Liver (tissue), 9 donors: ENCODE results near the gene BLOC1S5. TPM values are rescaled to one million over a fixed set of nuclear protein-coding genes. Genes with fewer than 3 reads are reported as not detected.

Experiments
- DNase-seq: peaks from one replicate; pipeline ENCODE4 v3.0.0-alpha.2; 2017; ENCODE audit warnings: low spot score
- H3K27ac ChIP-seq, 2 donors: one replicate each; pipeline ENCODE4 v1.7.0; 2013; ENCODE audit warnings: inconsistent platforms in 2 of 2, low read length in 2 of 2, control low read depth in 1 of 2, low read depth in 1 of 2, mild to moderate bottlenecking in 1 of 2
- H3K27me3 ChIP-seq, 4 donors: one replicate each; pipeline versions ENCODE4 v1.6.1 to v1.7.0; 2013; ENCODE audit warnings: low read length in 3 of 4, inconsistent platforms in 1 of 4, mild to moderate bottlenecking in 1 of 4, moderate library complexity in 1 of 4; ENCODE audit not compliant: control insufficient read depth in 4 of 4, insufficient read depth in 4 of 4
- H3K36me3 ChIP-seq, 4 donors: one replicate each; pipeline versions ENCODE4 v1.6.1 to v1.7.0; 2013; ENCODE audit warnings: low read length in 3 of 4, mild to moderate bottlenecking in 3 of 4, low read depth in 1 of 4, moderate library complexity in 1 of 4; ENCODE audit not compliant: control insufficient read depth in 4 of 4, insufficient read depth in 3 of 4
- H3K4me1 ChIP-seq, 4 donors: one replicate each; pipeline versions ENCODE4 v1.6.1 to v1.7.0; 2013; ENCODE audit warnings: low read length in 3 of 4, mild to moderate bottlenecking in 3 of 4, moderate library complexity in 1 of 4; ENCODE audit not compliant: control insufficient read depth in 4 of 4, insufficient read depth in 4 of 4
- H3K4me3 ChIP-seq, 3 donors: one replicate each; pipeline versions ENCODE4 v1.6.1 to v1.7.0; 2013; ENCODE audit warnings: low read length in 3 of 3, control low read depth in 1 of 3, low read depth in 1 of 3, mild to moderate bottlenecking in 1 of 3
- H3K9ac ChIP-seq, 2 donors: one replicate each; pipeline ENCODE4 v1.7.0; 2013; ENCODE audit warnings: low read length in 2 of 2, mild to moderate bottlenecking in 2 of 2, moderate library complexity in 2 of 2, control low read depth in 1 of 2, low read depth in 1 of 2
- H3K9me3 ChIP-seq, 4 donors: one replicate each; pipeline versions ENCODE4 v1.6.1 to v1.7.0; 2013; ENCODE audit warnings: low read length in 3 of 4; ENCODE audit not compliant: control insufficient read depth in 4 of 4
- CTCF ChIP-seq: fragments of 150-350 bp; IDR thresholded peaks from 2 replicates; pipeline ENCODE4 v1.5.1; 2017; ENCODE audit warnings: improper control_type of control experiment, low read depth, low read length; ENCODE audit not compliant: missing input control
- EGR1 ChIP-seq, 2 donors: IDR thresholded peaks; 2 replicates each; pipeline ENCODE4 v1.6.1; 2016 to 2018; ENCODE audit warnings: antibody characterized with exemption in 2 of 2, low read depth in 2 of 2
- FOXA2 ChIP-seq: IDR thresholded peaks from 2 replicates; pipeline ENCODE4 v1.6.1; 2016; ENCODE audit warnings: antibody characterized with exemption
- GABPA ChIP-seq, 2 donors: IDR thresholded peaks in 1 of 2; conservative IDR thresholded peaks in 1 of 2; 2 replicates each; pipeline ENCODE4 v1.6.1; 2016; ENCODE audit warnings: antibody characterized with exemption in 2 of 2, mild to moderate bottlenecking in 1 of 2, moderate library complexity in 1 of 2
- HNF4A ChIP-seq, 2 donors: conservative IDR thresholded peaks; 2 replicates each; pipeline ENCODE4 v1.6.1; 2016; ENCODE audit warnings: antibody characterized with exemption in 2 of 2, mild to moderate bottlenecking in 2 of 2
- HNF4G ChIP-seq: IDR thresholded peaks from 2 replicates; pipeline ENCODE4 v1.6.1; 2016; ENCODE audit warnings: antibody characterized with exemption
- NR2F2 ChIP-seq: IDR thresholded peaks from 2 replicates; pipeline ENCODE4 v1.6.1; 2016; ENCODE audit warnings: antibody characterized with exemption
- RAD21 ChIP-seq, 2 donors: IDR thresholded peaks; 2 replicates each; pipeline ENCODE4 v1.6.1; 2016; ENCODE audit warnings: antibody characterized with exemption in 2 of 2, mild to moderate bottlenecking in 2 of 2
- RXRA ChIP-seq, 2 donors: IDR thresholded peaks; 2 replicates each; pipeline ENCODE4 v1.6.1; 2017 to 2018; ENCODE audit warnings: antibody characterized with exemption in 2 of 2, mild to moderate bottlenecking in 1 of 2
- SP1 ChIP-seq: IDR thresholded peaks from 2 replicates; pipeline ENCODE4 v1.6.1; 2018; ENCODE audit warnings: antibody characterized with exemption, mild to moderate bottlenecking
- TAF1 ChIP-seq: conservative IDR thresholded peaks from 2 replicates; pipeline ENCODE4 v1.6.1; 2016; ENCODE audit warnings: antibody characterized with exemption, mild to moderate bottlenecking
- YY1 ChIP-seq: IDR thresholded peaks from 2 replicates; pipeline ENCODE4 v1.6.1; 2016; ENCODE audit warnings: antibody characterized with exemption, mild to moderate bottlenecking
- WGBS: extraction: QIAGEN DNeasy Blood & Tissue Kit; methylation state at CpG from one replicate; pipeline ENCODE4 v1.1.7; 2013; 5-methylcytosine and 5-hydroxymethylcytosine counted together
- polyA plus RNA-seq, 2 donors: library from polyadenylated mRNA; stranded (reverse) in 1 of 2; unstranded in 1 of 2; fragments of 200-250 nt in 1 of 2; fragments of >200 nt in 1 of 2; fragmentation: Nextera tagmentation in 1 of 2; extraction: Ambion mirVana in 1 of 2; gene quantifications; one replicate each; pipeline versions ENCODE4 v1.2.1 to v1.2.3, GENCODE V29; 2013 to 2015
- total RNA-seq, 2 donors: library from RNA; depleted of rRNA; stranded (reverse); fragments of >200 nt; gene quantifications; one replicate each; pipeline ENCODE4 v1.2.3, GENCODE V29; 2014
- TF ChIP-seq, protein P1 (sequence below): IDR thresholded peaks from 2 replicates; pipeline ENCODE4 v1.6.1; 2016; ENCODE audit warnings: antibody characterized with exemption
- TF ChIP-seq, protein P2 (sequence below): IDR thresholded peaks from 2 replicates; pipeline ENCODE4 v1.6.1; 2016; ENCODE audit warnings: antibody characterized with exemption, mild to moderate bottlenecking
- donor health status: healthy.
- donor health status: healthy.
- donor health status: healthy.
- donor health status: healthy.
- donor health status: healthy.

Gene BLOC1S5
- total and polyA plus RNA-seq, 4 donors, result 5.2 to 11.1 (median 7.1) TPM

- TF ChIP-seq FOXA2, result no peak
- no peak for TF ChIP-seq YY1
- TF ChIP-seq, protein P1, sequence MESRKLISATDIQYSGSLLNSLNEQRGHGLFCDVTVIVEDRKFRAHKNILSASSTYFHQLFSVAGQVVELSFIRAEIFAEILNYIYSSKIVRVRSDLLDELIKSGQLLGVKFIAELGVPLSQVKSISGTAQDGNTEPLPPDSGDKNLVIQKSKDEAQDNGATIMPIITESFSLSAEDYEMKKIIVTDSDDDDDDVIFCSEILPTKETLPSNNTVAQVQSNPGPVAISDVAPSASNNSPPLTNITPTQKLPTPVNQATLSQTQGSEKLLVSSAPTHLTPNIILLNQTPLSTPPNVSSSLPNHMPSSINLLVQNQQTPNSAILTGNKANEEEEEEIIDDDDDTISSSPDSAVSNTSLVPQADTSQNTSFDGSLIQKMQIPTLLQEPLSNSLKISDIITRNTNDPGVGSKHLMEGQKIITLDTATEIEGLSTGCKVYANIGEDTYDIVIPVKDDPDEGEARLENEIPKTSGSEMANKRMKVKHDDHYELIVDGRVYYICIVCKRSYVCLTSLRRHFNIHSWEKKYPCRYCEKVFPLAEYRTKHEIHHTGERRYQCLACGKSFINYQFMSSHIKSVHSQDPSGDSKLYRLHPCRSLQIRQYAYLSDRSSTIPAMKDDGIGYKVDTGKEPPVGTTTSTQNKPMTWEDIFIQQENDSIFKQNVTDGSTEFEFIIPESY, result no peak
- TF ChIP-seq EGR1 (IDR thresholded peaks at IDR 0.05; ENCODE audit: low read depth in 2 of 2), result no peak
- no peak for TF ChIP-seq CTCF
- H3K4me1 ChIP-seq, result no peaks in the 10 kb centered on the region
- no peak for DNase-seq
- H3K36me3 ChIP-seq, result no peaks in the 10 kb centered on the region
- no peak overlapping the region for H3K27ac ChIP-seq
- no peak overlapping the region for H3K9ac ChIP-seq
- H3K27me3 ChIP-seq, result no peaks in the 10 kb centered on the region
- no peaks in the 10 kb centered on the region for H3K9me3 ChIP-seq
- 80% methylated on average over 1 of the region's 1 CpG for WGBS
- no peak overlapping the region for H3K4me3 ChIP-seq
Observed at GRCh38 chr6:8000636-8001035, 63.6 kb downstream of the BLOC1S5 start.

DNA sequence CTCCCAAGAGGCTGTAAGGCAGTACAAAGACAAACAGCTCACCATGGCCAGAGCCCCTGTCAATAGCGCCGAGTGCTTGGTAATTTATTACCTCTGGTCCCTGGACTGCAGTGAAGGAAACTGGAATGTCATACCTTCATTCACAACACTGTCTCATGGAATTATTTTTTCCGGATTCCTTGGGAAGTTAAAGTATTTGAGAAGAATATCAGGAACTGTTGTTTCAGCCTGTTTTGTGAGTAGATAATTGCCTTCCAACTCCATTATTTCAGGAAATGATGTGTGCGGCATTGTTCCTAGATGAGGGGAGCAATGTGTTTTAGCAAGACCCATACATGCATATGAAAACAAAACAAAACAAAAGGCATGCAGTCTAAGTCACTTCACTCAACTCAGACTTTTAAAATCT lies 64.0 kb downstream of the BLOC1S5 start:
- no peak overlapping the region for H3K27ac ChIP-seq

DNA sequence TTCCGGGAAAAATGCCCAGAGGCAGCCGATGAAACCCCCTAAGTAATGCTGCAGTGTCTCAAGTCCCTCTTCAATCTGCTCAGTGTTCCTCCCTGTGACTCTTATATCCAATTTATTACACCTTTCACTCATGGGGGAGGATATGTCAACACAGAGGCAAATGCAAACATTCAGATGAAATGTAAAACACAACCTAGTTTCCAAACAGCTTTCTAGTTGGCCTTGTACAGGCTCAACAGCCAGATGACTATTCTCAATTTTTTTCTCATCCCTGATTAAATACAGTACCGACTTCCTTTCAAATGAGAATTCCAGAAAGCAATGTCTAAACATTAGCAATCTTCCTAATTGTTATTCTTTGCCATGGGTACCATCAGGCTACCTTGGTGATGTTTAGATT lies 65.0 kb downstream of the BLOC1S5 start:
- Histone ChIP-seq H3K4me3 (no peak overlapping the region), H3K27me3 (no peaks in the 10 kb centered on the region), H3K27ac (no peak overlapping the region), H3K9me3 (no peaks in the 10 kb centered on the region), H3K36me3 (no peaks in the 10 kb centered on the region), H3K4me1 (no peaks in the 10 kb centered on the region), H3K9ac (no peak overlapping the region)
- WGBS, result 92% methylated on average over 3 of the region's 3 CpGs
- no peak for DNase-seq
- TF ChIP-seq EGR1 (IDR thresholded peaks at IDR 0.05; ENCODE audit: low read depth in 2 of 2), result no peak
- TF ChIP-seq, protein P2, sequence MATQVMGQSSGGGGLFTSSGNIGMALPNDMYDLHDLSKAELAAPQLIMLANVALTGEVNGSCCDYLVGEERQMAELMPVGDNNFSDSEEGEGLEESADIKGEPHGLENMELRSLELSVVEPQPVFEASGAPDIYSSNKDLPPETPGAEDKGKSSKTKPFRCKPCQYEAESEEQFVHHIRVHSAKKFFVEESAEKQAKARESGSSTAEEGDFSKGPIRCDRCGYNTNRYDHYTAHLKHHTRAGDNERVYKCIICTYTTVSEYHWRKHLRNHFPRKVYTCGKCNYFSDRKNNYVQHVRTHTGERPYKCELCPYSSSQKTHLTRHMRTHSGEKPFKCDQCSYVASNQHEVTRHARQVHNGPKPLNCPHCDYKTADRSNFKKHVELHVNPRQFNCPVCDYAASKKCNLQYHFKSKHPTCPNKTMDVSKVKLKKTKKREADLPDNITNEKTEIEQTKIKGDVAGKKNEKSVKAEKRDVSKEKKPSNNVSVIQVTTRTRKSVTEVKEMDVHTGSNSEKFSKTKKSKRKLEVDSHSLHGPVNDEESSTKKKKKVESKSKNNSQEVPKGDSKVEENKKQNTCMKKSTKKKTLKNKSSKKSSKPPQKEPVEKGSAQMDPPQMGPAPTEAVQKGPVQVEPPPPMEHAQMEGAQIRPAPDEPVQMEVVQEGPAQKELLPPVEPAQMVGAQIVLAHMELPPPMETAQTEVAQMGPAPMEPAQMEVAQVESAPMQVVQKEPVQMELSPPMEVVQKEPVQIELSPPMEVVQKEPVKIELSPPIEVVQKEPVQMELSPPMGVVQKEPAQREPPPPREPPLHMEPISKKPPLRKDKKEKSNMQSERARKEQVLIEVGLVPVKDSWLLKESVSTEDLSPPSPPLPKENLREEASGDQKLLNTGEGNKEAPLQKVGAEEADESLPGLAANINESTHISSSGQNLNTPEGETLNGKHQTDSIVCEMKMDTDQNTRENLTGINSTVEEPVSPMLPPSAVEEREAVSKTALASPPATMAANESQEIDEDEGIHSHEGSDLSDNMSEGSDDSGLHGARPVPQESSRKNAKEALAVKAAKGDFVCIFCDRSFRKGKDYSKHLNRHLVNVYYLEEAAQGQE, result no peak
- TF ChIP-seq RXRA (IDR thresholded peaks at IDR 0.05), result no peak
- no peak for TF ChIP-seq NR2F2
- no peak for TF ChIP-seq CTCF
- TF ChIP-seq YY1, result no peak
- TF ChIP-seq GABPA (IDR thresholded peaks at IDR 0.05 in 1 of 2, conservative IDR thresholded peaks at IDR 0.05 in 1 of 2), result no peak
- no peak for TF ChIP-seq HNF4A (conservative IDR thresholded peaks at IDR 0.05)
- TF ChIP-seq SP1, result no peak
- no peak for TF ChIP-seq TAF1
- TF ChIP-seq FOXA2, result no peak

More for the DNA sequence above, 64.0 kb downstream of the BLOC1S5 start:
- DNase-seq, result no peak
- WGBS, result 88% methylated on average over 4 of the region's 4 CpGs
- H3K4me1 ChIP-seq, result no peaks in the 10 kb centered on the region
- no peaks in the 10 kb centered on the region for H3K9me3 ChIP-seq
- TF ChIP-seq RAD21 (IDR thresholded peaks at IDR 0.05) (peak in 1 of 2 donors; percentile 3), HNF4G (no peak)
- TF ChIP-seq, protein P1, result no peak
- no peaks in the 10 kb centered on the region for H3K36me3 ChIP-seq
- no peak overlapping the region for H3K4me3 ChIP-seq
- peak overlapping the region in 1 of 2 donors; percentile 33 for H3K9ac ChIP-seq
- no peaks in the 10 kb centered on the region for H3K27me3 ChIP-seq
